AG09309 (cell line): Measurements from ENCODE around the gene DHRSX.

Experiments used
- DNase-seq: peaks from one replicate; pipeline ENCODE4 v3.0.0-alpha.2; 2010; ENCODE audit warnings: low read depth
- H3K4me3 ChIP-seq: 2 replicates; pipeline ENCODE4 v1.5.1; 2011; ENCODE audit warnings: mild to moderate bottlenecking, low read depth, low read length, moderate library complexity; ENCODE audit not compliant: control insufficient read depth
- CTCF ChIP-seq: IDR thresholded peaks from 2 replicates; pipeline ENCODE4 v1.5.1; 2011; ENCODE audit warnings: mild to moderate bottlenecking, low read depth, low read length, inconsistent platforms; ENCODE audit not compliant: insufficient read depth, control insufficient read depth; ENCODE audit errors: missing control alignments

DHRSX gene

GRCh38 chrX:2237976-2238375 lies 262.8 kb downstream of the DHRSX start:
- H3K4me3 ChIP-seq = no peak overlapping the region
- TF ChIP-seq CTCF = no peak
- no peak for DNase-seq

DNA sequence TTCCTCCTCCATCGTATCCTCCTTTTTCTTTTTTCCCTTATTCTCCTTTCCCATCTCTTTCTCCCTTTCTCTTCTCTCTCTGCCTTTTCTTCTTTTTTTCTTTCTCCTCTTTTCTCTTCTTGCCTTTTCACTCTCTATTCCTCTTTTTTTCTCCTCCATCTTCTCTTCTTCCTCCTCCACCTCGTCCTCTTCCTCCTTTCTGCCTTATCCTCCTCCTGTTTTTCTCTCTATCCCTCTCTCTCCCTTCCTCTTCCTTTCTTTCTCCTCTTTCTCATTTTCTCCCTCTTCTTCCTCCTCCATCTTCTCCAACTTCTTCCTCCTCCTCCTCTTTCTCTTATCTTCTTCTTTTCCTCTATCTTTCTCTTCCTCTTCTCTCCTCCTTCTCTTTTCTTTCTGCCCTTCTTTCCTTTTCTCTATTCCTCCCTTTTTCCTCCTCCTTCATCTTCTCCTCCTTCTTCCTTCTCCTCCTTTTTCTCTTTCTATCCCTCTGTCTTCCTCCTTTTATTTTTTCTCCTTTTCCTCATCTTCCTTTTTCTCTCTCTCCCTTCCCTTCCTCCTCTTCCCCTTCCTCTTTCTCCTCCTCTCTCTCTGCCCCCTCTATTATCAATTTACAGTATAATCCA lies 269.1 kb downstream of the DHRSX start:
- DNase-seq = no peak
- TF ChIP-seq CTCF = no peak
- no peak overlapping the region for H3K4me3 ChIP-seq

- no peak for TF ChIP-seq CTCF
- H3K4me3 ChIP-seq = no peak overlapping the region
- no peak for DNase-seq
These were observed 270.3 kb downstream of the DHRSX start for GRCh38 chrX:2230457-2230856.

DNA sequence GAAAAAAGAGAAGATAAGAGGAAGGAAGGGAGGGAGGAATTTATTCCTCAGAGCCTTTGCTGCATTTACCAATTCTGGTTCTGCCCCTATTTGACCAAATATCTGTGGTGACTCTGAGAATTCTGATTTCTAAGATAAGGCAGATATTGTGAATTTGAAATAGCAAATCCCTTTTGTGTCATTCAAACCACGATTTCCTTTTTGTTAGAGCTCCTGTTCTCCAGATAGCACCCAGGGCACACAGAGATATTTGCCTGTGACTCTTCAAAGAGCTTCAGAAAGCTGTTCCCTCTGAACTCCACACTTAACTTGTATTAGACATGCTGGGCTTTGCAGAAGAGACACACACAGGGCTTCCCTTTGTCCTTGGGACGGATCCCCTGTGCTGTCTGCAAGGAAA lies 272.2 kb downstream of the DHRSX start:
- no peak for DNase-seq
- no peak for TF ChIP-seq CTCF
- no peak overlapping the region for H3K4me3 ChIP-seq

GRCh38 chrX:2226906-2227656 lies 273.7 kb downstream of the DHRSX start:
- TF ChIP-seq CTCF = no peak
- H3K4me3 ChIP-seq = no peak overlapping the region
- DNase-seq = no peak

DNA sequence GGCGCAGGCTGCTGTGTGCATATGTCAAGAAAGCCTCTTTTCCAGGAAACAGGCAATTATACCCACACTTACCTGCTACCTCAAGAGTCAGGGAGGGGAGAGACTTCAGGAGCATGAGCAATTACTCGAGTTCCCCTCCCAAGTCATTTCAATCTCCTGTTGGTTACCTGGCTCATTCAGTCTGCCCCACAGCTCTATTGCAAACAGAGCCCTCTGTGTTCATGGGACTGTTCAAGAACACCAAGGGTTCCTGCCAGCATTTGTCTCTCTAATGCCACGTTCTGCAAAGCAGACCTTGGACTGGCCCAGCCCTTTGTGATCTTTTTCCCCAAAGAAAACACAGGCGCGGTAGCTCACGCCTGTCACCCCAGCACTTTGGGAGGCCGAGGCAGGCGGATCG lies 274.6 kb downstream of the DHRSX start:
- DNase-seq = no peak
- no peak for TF ChIP-seq CTCF

More for the DNA sequence above, 274.6 kb downstream of the DHRSX start:
- no peak overlapping the region for H3K4me3 ChIP-seq
